Neuronal stem cell (in vitro differentiated cells): ENCODE measurements around the gene SURF4.
"Not testable (repeated sequence)": the region's sequence is repeated elsewhere in the genome, so short reads cannot be mapped to it uniquely, and the experiment has no call there.

Source experiments
- DNase-seq: peaks from one replicate; pipeline ENCODE4 v3.0.0-alpha.2; 2013; ENCODE audit warnings: low spot score
- H2AFZ ChIP-seq: one replicate; pipeline ENCODE4 v1.6.1; 2013; ENCODE audit warnings: mild to moderate bottlenecking, low read length, inconsistent platforms
- H2AK5ac ChIP-seq: 2 replicates; pipeline ENCODE4 v1.6.1; 2013; ENCODE audit warnings: low read depth, mild to moderate bottlenecking, inconsistent platforms, low read length, moderate library complexity, mixed read lengths
- H2BK120ac ChIP-seq: 2 replicates; pipeline ENCODE4 v1.6.1; 2013; ENCODE audit warnings: low read depth, mild to moderate bottlenecking, inconsistent platforms, low read length, moderate library complexity, mixed read lengths
- H2BK12ac ChIP-seq: one replicate; pipeline ENCODE4 v1.6.1; 2013; ENCODE audit warnings: low read length, inconsistent platforms
- H2BK15ac ChIP-seq: 2 replicates; pipeline ENCODE4 v1.6.1; 2013; ENCODE audit warnings: mild to moderate bottlenecking, low read length, inconsistent platforms, mixed read lengths
- H2BK5ac ChIP-seq: one replicate; pipeline ENCODE4 v1.6.1; 2013; ENCODE audit warnings: inconsistent platforms, mild to moderate bottlenecking, low read length, moderate library complexity
- H3K14ac ChIP-seq: one replicate; pipeline ENCODE4 v1.6.1; 2013; ENCODE audit warnings: low read length, inconsistent platforms
- H3K18ac ChIP-seq: 2 replicates; pipeline ENCODE4 v1.6.1; 2013; ENCODE audit warnings: low read length, inconsistent platforms
- H3K23ac ChIP-seq: 2 replicates; pipeline ENCODE4 v1.6.1; 2013; ENCODE audit warnings: low read depth, mild to moderate bottlenecking, mixed read lengths, low read length, inconsistent platforms; ENCODE audit not compliant: poor library complexity
- H3K27ac ChIP-seq: replicated peaks from 3 replicates; pipeline ENCODE4 v1.5.1; 2013; ENCODE audit warnings: low read length, inconsistent platforms
- H3K27me3 ChIP-seq, 3 experiments: 2 replicates each; pipeline ENCODE4 v1.6.1; 2013; ENCODE audit warnings: low read length in 3 of 3, mild to moderate bottlenecking in 2 of 3, inconsistent platforms in 1 of 3, low read depth in 1 of 3, mixed read lengths in 1 of 3, moderate library complexity in 1 of 3; ENCODE audit not compliant: control insufficient read depth in 3 of 3, insufficient read depth in 3 of 3
- H3K36me3 ChIP-seq, 2 donors: replicated peaks in 1 of 2; 2 replicates each; pipeline ENCODE4 v1.6.1; 2013; ENCODE audit warnings: low read length in 2 of 2; ENCODE audit not compliant: control insufficient read depth in 2 of 2, insufficient read depth in 2 of 2
- H3K4ac ChIP-seq: 2 replicates; pipeline ENCODE4 v1.6.1; 2013; ENCODE audit warnings: inconsistent platforms, mild to moderate bottlenecking, low read length, moderate library complexity
- H3K4me1 ChIP-seq, 2 donors: 1 replicate in 1 of 2; 2 replicates in 1 of 2; pipeline ENCODE4 v1.6.1; 2013; ENCODE audit warnings: low read length in 2 of 2, low read depth in 1 of 2; ENCODE audit not compliant: control insufficient read depth in 2 of 2, insufficient read depth in 1 of 2
- H3K4me2 ChIP-seq: one replicate; pipeline ENCODE4 v1.6.1; 2013; ENCODE audit warnings: mild to moderate bottlenecking, low read length, inconsistent platforms; ENCODE audit not compliant: insufficient read depth, poor library complexity, severe bottlenecking
- H3K4me3 ChIP-seq, 2 donors: 2 replicates each; pipeline ENCODE4 v1.5.1; 2013; ENCODE audit warnings: low read length in 2 of 2, mild to moderate bottlenecking in 2 of 2, inconsistent platforms in 1 of 2, moderate library complexity in 1 of 2
- H3K79me1 ChIP-seq: one replicate; pipeline ENCODE4 v1.6.1; 2013; ENCODE audit warnings: low read depth, mild to moderate bottlenecking, inconsistent platforms, low read length, moderate library complexity
- H3K9ac ChIP-seq: one replicate; pipeline ENCODE4 v1.6.1; 2013; ENCODE audit warnings: mild to moderate bottlenecking, low read depth, low read length, inconsistent platforms; ENCODE audit not compliant: poor library complexity
- H3K9me3 ChIP-seq, 2 donors: replicated peaks in 1 of 2; 2 replicates each; pipeline versions ENCODE3 to v1.6.1; 2013; ENCODE audit warnings: low read length in 2 of 2, mild to moderate bottlenecking in 2 of 2, inconsistent platforms in 1 of 2, low read depth in 1 of 2, mixed read lengths in 1 of 2, moderate library complexity in 1 of 2; ENCODE audit not compliant: control insufficient read depth in 2 of 2, insufficient read depth in 1 of 2
- H4K8ac ChIP-seq: one replicate; pipeline ENCODE4 v1.6.1; 2013; ENCODE audit warnings: low read depth, mild to moderate bottlenecking, inconsistent platforms, low read length, moderate library complexity
- H4K91ac ChIP-seq: one replicate; pipeline ENCODE4 v1.6.1; 2013; ENCODE audit warnings: low read length, low read depth, mild to moderate bottlenecking, inconsistent platforms; ENCODE audit not compliant: poor library complexity
- WGBS, 2 donors: extraction: QIAGEN DNeasy Blood & Tissue Kit; methylation state at CpG; one replicate each; pipeline ENCODE4 v1.1.7; 2013; ENCODE audit warnings: missing lambda C conversion rate in 2 of 2, mixed read lengths in 1 of 2; ENCODE audit not compliant: insufficient read length in 2 of 2, insufficient replicate concordance in 1 of 2; ENCODE audit errors: extremely low coverage in 2 of 2; 5-methylcytosine and 5-hydroxymethylcytosine counted together

The SURF4 gene

DNA sequence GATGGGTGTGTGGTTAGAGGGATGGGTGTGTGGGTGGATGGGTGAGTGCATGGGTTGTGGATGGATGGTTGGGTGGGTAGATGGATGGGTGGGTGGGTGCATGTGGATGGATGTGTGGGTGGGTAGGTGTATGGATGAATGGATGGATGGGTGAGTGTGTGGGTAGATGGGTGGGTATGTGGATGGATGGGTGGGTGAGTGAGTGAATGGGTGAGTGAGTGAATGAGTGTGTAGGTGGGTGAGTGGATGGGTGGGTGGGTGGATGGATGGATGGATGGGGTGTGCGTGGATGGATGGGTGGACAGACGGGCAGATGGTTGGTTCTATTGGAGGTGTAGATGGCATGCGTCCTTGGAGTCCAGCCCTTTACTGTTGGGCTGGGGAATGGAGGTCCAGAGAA lies 17.5 kb upstream of the SURF4 start:
- H3K36me3 ChIP-seq, result no peaks in the 10 kb centered on the region
- H3K9me3 ChIP-seq, result peaks cover 4 to 6% of the 10 kb centered on the region in 2 donors
- peaks cover 0 to 2% (median 2%) of the 10 kb centered on the region in 3 experiments for H3K27me3 ChIP-seq
- no peak overlapping the region for H2BK120ac ChIP-seq
- H3K4me3 ChIP-seq, result peak overlapping the region in 1 of 2 donors; percentile 20
- H4K8ac ChIP-seq, result no peak overlapping the region
- no peak overlapping the region for H3K4ac ChIP-seq
- no peak overlapping the region for H2BK5ac ChIP-seq
- H3K9ac ChIP-seq, result no peak overlapping the region
- H2AK5ac ChIP-seq, result no peak overlapping the region
- no peak overlapping the region for H3K23ac ChIP-seq
- no peak overlapping the region for H2BK12ac ChIP-seq
- peak overlapping the region; percentile 47 for H3K14ac ChIP-seq
- no peak overlapping the region for H3K4me2 ChIP-seq
- no peak for DNase-seq
- no peak overlapping the region for H4K91ac ChIP-seq
- H2AFZ ChIP-seq, result no peak overlapping the region
- no CpG with 5 or more reads among the region's 3 CpGs for WGBS, 2 donors
- H3K4me1 ChIP-seq, result peaks cover 0 to 3% of the 10 kb centered on the region in 2 donors
- H3K18ac ChIP-seq, result no peak overlapping the region
- no peaks in the 10 kb centered on the region for H3K79me1 ChIP-seq
- H2BK15ac ChIP-seq, result no peak overlapping the region
- no peak overlapping the region for H3K27ac ChIP-seq

DNA sequence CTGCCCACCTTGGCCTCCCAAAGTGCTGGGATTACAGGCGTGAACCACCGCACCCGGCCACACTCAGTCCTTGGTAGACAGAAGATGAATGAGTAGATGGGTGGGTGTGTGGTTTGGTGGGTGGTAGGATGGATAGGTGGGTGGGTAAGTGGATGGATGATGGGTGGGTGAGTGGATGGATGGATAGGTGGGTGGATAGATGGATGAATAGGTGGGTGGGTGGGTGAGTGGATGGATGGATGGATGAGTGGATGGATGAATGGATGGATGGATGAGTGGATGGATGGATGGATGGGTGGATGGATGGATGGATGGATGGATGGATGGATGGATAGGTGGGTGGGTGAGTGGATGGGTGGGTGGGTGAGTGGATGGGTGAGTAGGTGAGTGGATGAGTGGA lies 16.4 kb upstream of the SURF4 start:
- not testable (repeated sequence) for H2BK120ac ChIP-seq, H3K9me3 ChIP-seq, H4K8ac ChIP-seq, H2AK5ac ChIP-seq, DNase-seq, H3K4me2 ChIP-seq, H3K79me1 ChIP-seq, H3K27me3 ChIP-seq, H3K18ac ChIP-seq, H3K27ac ChIP-seq, H2BK5ac ChIP-seq, H2BK12ac ChIP-seq, H3K14ac ChIP-seq, H2AFZ ChIP-seq, H3K4ac ChIP-seq, H3K23ac ChIP-seq, H3K4me1 ChIP-seq, H4K91ac ChIP-seq, H2BK15ac ChIP-seq, H3K9ac ChIP-seq, H3K36me3 ChIP-seq, H3K4me3 ChIP-seq
- WGBS, 2 donors, result no CpG with 5 or more reads among the region's 3 CpGs

DNA sequence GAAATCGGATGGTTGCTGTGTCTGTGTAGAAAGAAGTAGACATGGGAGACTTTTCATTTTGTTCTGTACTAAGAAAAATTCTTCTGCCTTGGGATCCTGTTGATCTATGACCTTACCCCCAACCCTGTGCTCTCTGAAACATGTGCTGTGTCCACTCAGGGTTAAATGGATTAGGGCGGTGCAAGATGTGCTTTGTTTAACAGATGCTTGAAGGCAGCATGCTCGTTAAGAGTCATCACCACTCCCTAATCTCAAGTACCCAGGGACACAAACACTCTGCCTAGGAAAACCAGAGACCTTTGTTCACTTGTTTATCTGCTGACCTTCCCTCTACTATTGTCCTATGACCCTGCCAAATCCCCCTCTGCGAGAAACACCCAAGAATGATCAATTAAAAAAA lies 15.6 kb upstream of the SURF4 start:
- not testable (repeated sequence) for H2BK15ac ChIP-seq, H3K4me2 ChIP-seq, H3K36me3 ChIP-seq, H3K4ac ChIP-seq, H2BK12ac ChIP-seq, H2BK5ac ChIP-seq, H3K14ac ChIP-seq, H2AK5ac ChIP-seq, H3K9me3 ChIP-seq, H3K9ac ChIP-seq, H3K27ac ChIP-seq, DNase-seq, H3K23ac ChIP-seq, H4K8ac ChIP-seq, H3K4me3 ChIP-seq, H3K18ac ChIP-seq, H2AFZ ChIP-seq, H3K27me3 ChIP-seq, H2BK120ac ChIP-seq, H3K79me1 ChIP-seq, H4K91ac ChIP-seq, H3K4me1 ChIP-seq
- no CpG with 5 or more reads among the region's 4 CpGs for WGBS, 2 donors

DNA sequence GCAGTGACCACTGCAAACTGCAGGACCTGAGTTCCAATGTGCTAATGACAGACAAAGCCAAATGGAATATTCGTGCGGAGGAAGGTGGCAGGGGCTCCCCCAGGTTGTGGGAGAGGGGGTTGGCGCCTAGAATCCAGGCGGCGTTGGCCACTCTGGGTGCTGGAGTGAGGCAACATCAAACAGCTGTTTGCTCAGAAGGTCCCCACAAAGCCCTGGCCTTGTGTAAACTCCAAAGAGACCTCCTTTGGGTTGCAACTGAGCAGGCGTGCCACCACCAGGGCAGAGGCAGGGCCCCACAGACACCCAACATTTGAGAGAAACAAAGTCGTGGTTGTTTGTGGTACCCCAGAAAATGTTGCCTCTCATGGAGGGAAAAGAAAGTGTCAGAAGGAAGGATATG lies 14.9 kb upstream of the SURF4 start:
- Histone ChIP-seq H2BK15ac (no peak overlapping the region), H4K8ac (no peak overlapping the region), H3K9ac (no peak overlapping the region), H3K14ac (peak overlapping the region; percentile 47), H2AK5ac (peak overlapping the region; percentile 63), H2AFZ (no peak overlapping the region), H3K23ac (no peak overlapping the region), H3K27me3 (peaks cover 0 to 2% (median 0%) of the 10 kb centered on the region in 3 experiments), H2BK120ac (no peak overlapping the region), H2BK5ac (no peak overlapping the region), H3K4ac (no peak overlapping the region), H3K4me3 (no peak overlapping the region), H3K36me3 (no peaks in the 10 kb centered on the region), H2BK12ac (no peak overlapping the region), H4K91ac (no peak overlapping the region), H3K18ac (no peak overlapping the region), H3K9me3 (peaks cover 4 to 6% of the 10 kb centered on the region in 2 donors), H3K4me1 (peaks cover 0 to 2% of the 10 kb centered on the region in 2 donors), H3K27ac (no peak overlapping the region), H3K4me2 (no peak overlapping the region), H3K79me1 (no peaks in the 10 kb centered on the region)
- no CpG with 5 or more reads among the region's 7 CpGs for WGBS, 2 donors
- no peak for DNase-seq
